Measurements from ENCODE around the gene FAM171A1. TPM values are rescaled to one million over a fixed set of nuclear protein-coding genes. Genes with fewer than 3 reads are reported as not detected.

Gene FAM171A1
- polyA plus RNA-seq, 1 of the 3 experiments (the other 2 are of a cell fraction): 26.3 TPM

GRCh38 chr10:15345450-15345849, 25.6 kb downstream of the FAM171A1 start:
- Histone ChIP-seq H3K79me2 (ENCODE audit: insufficient read depth) (peaks cover 37% of the 10 kb centered on the region; the same call in 1 of the 2 replicates), H3K9ac (no peak overlapping the region), H3K4me2 (no peak overlapping the region; the same call in 1 of the 2 replicates), H3K27me3 (ENCODE audit: insufficient read depth) (no peaks in the 10 kb centered on the region), H3K27ac (ENCODE audit: low read depth in 2 of 2, low read length in 1 of 2) (peak overlapping the region in 1 of 2 experiments; percentile 68; a peak in 2 of 4 replicates), H2AFZ (ENCODE audit: low read depth) (no peak overlapping the region), H3K4me3 (ENCODE audit: low read depth in 2 of 2, low read length in 1 of 2) (no peak overlapping the region), H3F3A (replicated peaks; ENCODE audit: insufficient read depth) (no peaks in the 10 kb centered on the region), H3K9me2 (no peaks in the 10 kb centered on the region), H3K36me3 (replicated peaks in 1 of 2; ENCODE audit: control insufficient read depth in 1 of 2, insufficient read depth in 2 of 2, low read length in 1 of 2) (no peaks in the 10 kb centered on the region), H3K4me1 (ENCODE audit: control insufficient read depth in 1 of 2, insufficient read depth in 2 of 2, low read depth in 1 of 2, low read length in 1 of 2) (peaks cover 0 to 56% of the 10 kb centered on the region in 2 experiments; a peak in 3 of 4 replicates), H4K20me1 (ENCODE audit: insufficient read depth) (peaks cover 2% of the 10 kb centered on the region; the same call in 1 of the 2 replicates), H3K9me3 (no peaks in the 10 kb centered on the region)
- WGBS (ENCODE audit: low lambda C conversion rate): 67% methylated on average over 4 of the region's 5 CpGs
- TF ChIP-seq CHD2 (IDR thresholded peaks at IDR 0.05; ENCODE audit: low read length, partially characterized antibody) (peak; percentile 83), TCF12 (IDR thresholded peaks at IDR 0.05) (no peak), RAD21 (IDR thresholded peaks at IDR 0.05; ENCODE audit: low read length) (peak; percentile 14; the same call in 1 of the 2 replicates), YY1 (IDR thresholded peaks at IDR 0.05; ENCODE audit: low read depth) (no peak), PBX3 (IDR thresholded peaks at IDR 0.05) (no peak), RCOR1 (IDR thresholded peaks at IDR 0.05; ENCODE audit: low read length) (0 out of 2 replicates have a peak, but pooled peaks have one; percentile 25), FOXM1 (IDR thresholded peaks at IDR 0.05; ENCODE audit: low read depth) (no peak), EP300 (IDR thresholded peaks at IDR 0.05; ENCODE audit: borderline replicate concordance in 1 of 2, low read depth in 1 of 2, low read length in 1 of 2) (peak in 1 of 2 experiments; percentile 83; a peak in 2 of 4 replicates)
- TF ChIP-seq, protein P1, sequence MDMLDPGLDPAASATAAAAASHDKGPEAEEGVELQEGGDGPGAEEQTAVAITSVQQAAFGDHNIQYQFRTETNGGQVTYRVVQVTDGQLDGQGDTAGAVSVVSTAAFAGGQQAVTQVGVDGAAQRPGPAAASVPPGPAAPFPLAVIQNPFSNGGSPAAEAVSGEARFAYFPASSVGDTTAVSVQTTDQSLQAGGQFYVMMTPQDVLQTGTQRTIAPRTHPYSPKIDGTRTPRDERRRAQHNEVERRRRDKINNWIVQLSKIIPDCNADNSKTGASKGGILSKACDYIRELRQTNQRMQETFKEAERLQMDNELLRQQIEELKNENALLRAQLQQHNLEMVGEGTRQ (IDR thresholded peaks at IDR 0.05; ENCODE audit: borderline replicate concordance, low read depth, low read length): no peak
- CTCF ChIA-PET: no interaction called here
- peak; percentile 74 for DNase-seq
- POLR2A ChIA-PET: no interaction called here

GRCh38 chr10:15344876-15345285, 26.2 kb downstream of the FAM171A1 start:
- Histone ChIP-seq H3K4me2 (peak overlapping the region; percentile 37; the same call in 1 of the 2 replicates), H3K27me3 (ENCODE audit: insufficient read depth) (no peaks in the 10 kb centered on the region), H4K20me1 (ENCODE audit: insufficient read depth) (peaks cover 4% of the 10 kb centered on the region; the same call in 1 of the 2 replicates), H3K9ac (no peak overlapping the region), H3K27ac (ENCODE audit: low read depth in 2 of 2, low read length in 1 of 2) (peak overlapping the region in 1 of 2 experiments; percentile 68; a peak in 3 of 4 replicates), H3K79me2 (ENCODE audit: insufficient read depth) (peaks cover 37% of the 10 kb centered on the region; the same call in 1 of the 2 replicates), H3K4me1 (ENCODE audit: control insufficient read depth in 1 of 2, insufficient read depth in 2 of 2, low read depth in 1 of 2, low read length in 1 of 2) (peaks cover 0 to 57% of the 10 kb centered on the region in 2 experiments; a peak in 3 of 4 replicates), H3K36me3 (replicated peaks in 1 of 2; ENCODE audit: control insufficient read depth in 1 of 2, insufficient read depth in 2 of 2, low read length in 1 of 2) (no peaks in the 10 kb centered on the region), H3K4me3 (ENCODE audit: low read depth in 2 of 2, low read length in 1 of 2) (no peak overlapping the region), H3F3A (replicated peaks; ENCODE audit: insufficient read depth) (no peaks in the 10 kb centered on the region), H3K9me3 (no peaks in the 10 kb centered on the region), H2AFZ (ENCODE audit: low read depth) (no peak overlapping the region), H3K9me2 (no peaks in the 10 kb centered on the region)
- 78% methylated on average over 8 of the region's 8 CpGs for WGBS (ENCODE audit: low lambda C conversion rate)
- DNase-seq: no peak
- no peak for TF ChIP-seq NFIC (IDR thresholded peaks at IDR 0.05; ENCODE audit: borderline replicate concordance)
- TF ChIP-seq FOXM1 (IDR thresholded peaks at IDR 0.05; ENCODE audit: low read depth): no peak
- TF ChIP-seq MXI1 (IDR thresholded peaks at IDR 0.05; ENCODE audit: low read depth, low read length): no peak
- TF ChIP-seq FOSL2 (IDR thresholded peaks at IDR 0.05; ENCODE audit: borderline replicate concordance, low read depth): no peak
- no peak for TF ChIP-seq EP300 (IDR thresholded peaks at IDR 0.05; ENCODE audit: borderline replicate concordance in 1 of 2, low read depth in 1 of 2, low read length in 1 of 2)
- no peak for TF ChIP-seq TEAD4 (IDR thresholded peaks at IDR 0.05; ENCODE audit: borderline replicate concordance, insufficient read depth)
- no peak for TF ChIP-seq MEF2A (IDR thresholded peaks at IDR 0.05; ENCODE audit: borderline replicate concordance, low read depth)
- TF ChIP-seq, protein P2, sequence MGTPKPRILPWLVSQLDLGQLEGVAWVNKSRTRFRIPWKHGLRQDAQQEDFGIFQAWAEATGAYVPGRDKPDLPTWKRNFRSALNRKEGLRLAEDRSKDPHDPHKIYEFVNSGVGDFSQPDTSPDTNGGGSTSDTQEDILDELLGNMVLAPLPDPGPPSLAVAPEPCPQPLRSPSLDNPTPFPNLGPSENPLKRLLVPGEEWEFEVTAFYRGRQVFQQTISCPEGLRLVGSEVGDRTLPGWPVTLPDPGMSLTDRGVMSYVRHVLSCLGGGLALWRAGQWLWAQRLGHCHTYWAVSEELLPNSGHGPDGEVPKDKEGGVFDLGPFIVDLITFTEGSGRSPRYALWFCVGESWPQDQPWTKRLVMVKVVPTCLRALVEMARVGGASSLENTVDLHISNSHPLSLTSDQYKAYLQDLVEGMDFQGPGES (IDR thresholded peaks at IDR 0.05; ENCODE audit: low read depth, low read length): no peak
- POLR2A ChIA-PET: no interaction called here
- CTCF ChIA-PET: interaction anchor here (1.0 kb wide), 1 partner anchor 54 kb away, joined by 3 read pairs; no protein-coding TSS in a partner anchor
